Heart right ventricle (tissue), 16 donors: ENCODE data around the gene ZSWIM8. TPM values are rescaled to one million over a fixed set of nuclear protein-coding genes. Genes with fewer than 3 reads are reported as not detected.

Source experiments
- ATAC-seq, 8 donors: fragments of 200-7000 bp; cut with Tn5 transposase; one replicate each; pipeline ENCODE4 v1.9.1; 2020; ENCODE audit warnings: mild to moderate bottlenecking in 8 of 8, moderate library complexity in 8 of 8, moderate number of reproducible peaks in 1 of 8
- DNase-seq, 2 donors: peaks; one replicate each; pipeline ENCODE4 v3.0.0-alpha.2; 2020
- H3K27ac ChIP-seq, 10 donors: fragments of 200-600 bp; sonication (generic) in 2 of 10; one replicate each; pipeline versions ENCODE4 v1.5.0 to v1.8.0; 2020 to 2022; ENCODE audit warnings: mild to moderate bottlenecking in 3 of 10
- H3K27me3 ChIP-seq, 7 donors: fragments of 200-600 bp; one replicate each; pipeline ENCODE4 v1.8.0; 2021 to 2022; ENCODE audit warnings: mild to moderate bottlenecking in 2 of 7
- H3K36me3 ChIP-seq, 9 donors: fragments of 200-600 bp; sonication (generic) in 1 of 9; one replicate each; pipeline versions ENCODE4 v1.5.0 to v1.8.0; 2020 to 2022; ENCODE audit warnings: mild to moderate bottlenecking in 2 of 9
- H3K4me1 ChIP-seq, 9 donors: fragments of 200-600 bp; sonication (generic) in 1 of 9; one replicate each; pipeline versions ENCODE4 v1.5.0 to v1.8.0; 2020 to 2022; ENCODE audit warnings: mild to moderate bottlenecking in 4 of 9
- H3K4me3 ChIP-seq, 10 donors: fragments of 200-600 bp; sonication (generic) in 2 of 10; one replicate each; pipeline versions ENCODE4 v1.5.0 to v1.8.0; 2020 to 2022; ENCODE audit warnings: mild to moderate bottlenecking in 7 of 10, moderate library complexity in 2 of 10
- H3K9me3 ChIP-seq, 11 donors: fragments of 200-600 bp in 10 of 11; sonication (generic) in 2 of 11; one replicate each; pipeline versions ENCODE4 v1.5.0 to v1.8.0; 2013 to 2022; ENCODE audit warnings: mild to moderate bottlenecking in 2 of 11, control low read depth in 1 of 11, moderate library complexity in 1 of 11
- CTCF ChIP-seq, 9 donors: fragments of 200-600 bp; sonication (generic) in 2 of 9; IDR thresholded peaks; one replicate each; pipeline versions ENCODE4 v1.5.0 to v1.8.0; 2021 to 2022; ENCODE audit warnings: antibody characterized with exemption in 9 of 9, mild to moderate bottlenecking in 5 of 9, moderate library complexity in 1 of 9
- WGBS, 2 donors: extraction: QIAGEN DNeasy Blood & Tissue Kit; methylation state at CpG; one replicate each; pipeline ENCODE4 v1.1.7; 2013; ENCODE audit warnings: inconsistent platforms in 1 of 2; 5-methylcytosine and 5-hydroxymethylcytosine counted together
- intact Hi-C, 10 donors: fragments of 100-400 bp; cut with DNase I; formaldehyde crosslinking; loops; one replicate each; pipeline versions ENCODE4 v1.11.1 to v1.14.2; 2022
- polyA plus RNA-seq, 2 donors: library from polyadenylated mRNA; stranded (reverse); fragments of 200-250 nt; gene quantifications; one replicate each; pipeline ENCODE4 v1.2.3, GENCODE V29; 2013
- total RNA-seq, 10 donors: library from RNA; stranded (reverse); fragmentation: NEBNext Ultra II Directional in 3 of 10; extraction: Animal tissue kit (Norgen Biotek cat#: 25700) in 3 of 10; gene quantifications; one replicate each; pipeline versions ENCODE4 v1.2.1 to v1.2.4, GENCODE V29; 2021 to 2023
- donor health status: Arrhythmogenic right ventricular cardiomyopathy.
- donor health status: ischemic (EF 13 %, LVEDD 7.1; RV severe dilation, severe dysfunction).
- donor health status: healthy with polysubstance abuse.
- donor health status: DM: no; HTN: yes; CAD: no.
- donor health status: DM: no; HTN: no; CAD: no.
- donor health status: ischemic (EF 25% LVEDD 6.9; RV normal size, moderate dysfunction).
- donor health status: ischemic (EF 25% LVEDD 5.7; RV mildly dilated, moderate dysfunction).
- donor health status: healthy.
- donor health status: DM: yes; HTN: yes; CAD: no.
- donor health status: Ischemic cardiomyopathy.
- donor health status: ischemic (EF 35%, LVEDD 5.7; RV mildly dilated, moderate dysfunction).
- donor health status: nonischemic (EF 11% LVEDD 7.7; RV severe dilation, severe dysfunction).
- donor health status: DM: yes; HTN: yes; CAD: no.
- donor health status: PGD.
- donor health status: ischemic (EF 29% LVEDD 5.4; RV normal size, mild dysfunction).
- donor health status: nonischemic (EF 23%, LVEDD 6.1; RV moderate dilation, normal function).

Gene ZSWIM8
- total and polyA plus RNA-seq, 12 donors, result 35.2 to 139 (median 47.0) TPM

- Histone ChIP-seq H3K4me1 (peaks cover 0 to 5% (median 0%) of the 10 kb centered on the region in 9 donors), H3K27me3 (no peaks in the 10 kb centered on the region), H3K36me3 (peaks cover 0 to 90% (median 26%) of the 10 kb centered on the region in 9 donors), H3K9me3 (no peaks in the 10 kb centered on the region), H3K27ac (no peak overlapping the region), H3K4me3 (no peak overlapping the region)
- DNase-seq (no peak), ATAC-seq (peak in 1 of 8 donors; percentile 18)
- WGBS, 2 donors, result 96 to 97% methylated on average over 40 of the region's 40 CpGs
- intact Hi-C loops, result no loop called here
- no peak for TF ChIP-seq CTCF (IDR thresholded peaks at IDR 0.05)
These were observed 54.0 kb downstream of the ZSWIM8 start for GRCh38 chr10:73839276-73839966.

DNA sequence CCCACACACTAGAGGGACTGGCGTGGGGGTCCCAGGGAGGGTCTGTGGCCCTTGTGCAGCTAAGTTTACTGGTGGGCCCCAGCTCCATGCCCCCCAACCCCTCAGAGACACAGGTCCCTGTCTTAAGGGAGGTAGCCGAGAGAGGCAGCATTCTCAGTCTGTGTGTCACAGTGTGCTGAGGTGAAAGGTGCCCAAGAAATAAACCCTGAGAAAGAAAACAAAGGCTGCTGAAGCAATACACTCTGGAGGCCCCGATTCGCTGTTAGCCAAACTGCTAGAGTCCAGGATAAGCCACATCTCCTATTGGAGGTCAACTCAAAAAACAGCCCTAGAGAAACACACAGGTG, 54.6 kb downstream of the ZSWIM8 start:
- H3K9me3 ChIP-seq, result no peaks in the 10 kb centered on the region
- H3K27ac ChIP-seq, result no peak overlapping the region
- 97 to 98% methylated on average over 4 of the region's 4 CpGs for WGBS, 2 donors
- H3K36me3 ChIP-seq, result peaks cover 0 to 96% (median 26%) of the 10 kb centered on the region in 9 donors
- peaks cover 0 to 5% (median 0%) of the 10 kb centered on the region in 9 donors for H3K4me1 ChIP-seq
- intact Hi-C loops, result no loop called here
- no peaks in the 10 kb centered on the region for H3K27me3 ChIP-seq
- TF ChIP-seq CTCF (IDR thresholded peaks at IDR 0.05), result no peak
- no peak for DNase-seq
- no peak for ATAC-seq
- no peak overlapping the region for H3K4me3 ChIP-seq

GRCh38 chr10:73840403-73841060, 55.1 kb downstream of the ZSWIM8 start:
- Histone ChIP-seq H3K27ac (no peak overlapping the region), H3K4me1 (peaks cover 0 to 5% (median 0%) of the 10 kb centered on the region in 9 donors), H3K36me3 (peaks cover 0 to 99% (median 26%) of the 10 kb centered on the region in 9 donors), H3K4me3 (no peak overlapping the region), H3K27me3 (no peaks in the 10 kb centered on the region), H3K9me3 (no peaks in the 10 kb centered on the region)
- no peak for TF ChIP-seq CTCF (IDR thresholded peaks at IDR 0.05)
- intact Hi-C loops, result no loop called here
- no peak for ATAC-seq
- no peak for DNase-seq
- WGBS, 2 donors, result 90 to 93% methylated on average over 13 of the region's 13 CpGs

- intact Hi-C loops, result no loop called here
- Histone ChIP-seq H3K36me3 (peaks cover 0 to 99% (median 26%) of the 10 kb centered on the region in 9 donors), H3K4me1 (peaks cover 0 to 5% (median 0%) of the 10 kb centered on the region in 9 donors), H3K27me3 (no peaks in the 10 kb centered on the region), H3K27ac (no peak overlapping the region), H3K9me3 (no peaks in the 10 kb centered on the region), H3K4me3 (no peak overlapping the region)
- no peak for DNase-seq
- ATAC-seq, result no peak
- no peak for TF ChIP-seq CTCF (IDR thresholded peaks at IDR 0.05)
- WGBS, 2 donors, result 95 to 97% methylated on average over 9 of the region's 9 CpGs
These were observed 55.6 kb downstream of the ZSWIM8 start for GRCh38 chr10:73841061-73841421.
